ENCODE data around the gene AFAP1.

Gene AFAP1

DNA sequence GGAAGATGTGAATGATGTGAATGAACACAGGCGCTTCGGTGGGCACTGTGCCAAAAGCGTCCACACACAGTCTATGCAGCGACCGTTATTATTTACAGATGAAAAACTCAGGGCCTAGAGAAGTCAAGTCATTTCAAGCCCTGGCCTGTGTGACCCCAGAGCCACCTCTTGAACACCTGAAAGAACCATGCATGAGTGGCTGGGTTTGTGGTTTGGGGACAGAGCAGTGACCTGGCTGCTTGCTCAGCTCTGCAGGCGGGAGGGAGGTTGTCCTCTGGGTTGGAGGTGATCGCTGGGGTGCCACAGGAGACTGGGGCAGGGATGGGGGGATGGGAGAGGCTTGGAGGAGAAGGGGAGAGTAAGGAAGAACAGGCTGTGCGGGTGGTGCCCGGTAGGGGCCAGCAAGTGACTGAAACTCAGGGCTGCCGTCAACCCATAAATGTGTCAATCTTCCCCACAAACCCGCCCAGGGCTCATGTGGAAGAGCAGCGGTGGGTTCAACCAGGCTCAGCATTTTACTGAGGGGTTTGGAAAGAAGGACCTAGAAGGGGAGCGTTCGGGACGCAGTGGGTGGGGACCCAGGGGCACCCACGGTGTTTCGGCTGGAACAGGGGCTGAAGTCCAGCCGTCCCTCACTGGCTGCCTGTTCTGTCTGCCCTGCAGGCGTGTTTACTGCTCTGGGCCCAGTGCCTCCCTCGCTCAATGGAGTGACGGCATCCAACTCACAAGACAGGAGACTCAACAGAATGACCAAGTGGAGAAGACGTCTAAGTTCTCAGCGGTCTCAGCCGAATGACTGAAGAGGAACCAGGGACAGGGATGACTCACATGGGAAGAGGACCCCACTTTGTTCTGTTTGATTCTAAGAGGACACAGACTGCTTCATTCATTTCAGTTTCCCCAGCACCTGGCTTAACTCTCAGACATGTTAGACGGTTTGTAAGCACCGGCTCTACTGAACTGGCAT is 167.8 kb downstream of the AFAP1 start:
- DNase-seq (ENCODE audit: low spot score) (no peak), FAIRE-seq (no peak)

DNA sequence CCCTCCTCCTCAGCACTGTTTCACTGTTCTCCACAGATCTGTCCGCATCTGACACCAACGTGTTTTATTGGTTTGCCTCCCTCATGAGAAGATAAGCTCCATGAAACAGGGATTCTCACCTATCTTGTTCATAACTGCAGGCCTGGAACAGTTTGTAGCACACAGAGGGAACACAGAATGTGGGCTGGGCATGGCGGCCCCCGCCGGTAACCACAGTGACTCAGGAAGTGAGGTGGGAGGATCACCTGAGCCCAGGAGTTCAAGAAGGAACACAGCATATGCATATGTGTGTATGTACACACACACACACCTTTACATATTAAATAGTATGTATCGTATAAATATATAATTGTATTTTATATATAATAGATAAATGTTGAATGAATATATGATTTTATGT is 168.6 kb downstream of the AFAP1 start:
- DNase-seq (ENCODE audit: low spot score): no peak
- no peak for FAIRE-seq

DNA sequence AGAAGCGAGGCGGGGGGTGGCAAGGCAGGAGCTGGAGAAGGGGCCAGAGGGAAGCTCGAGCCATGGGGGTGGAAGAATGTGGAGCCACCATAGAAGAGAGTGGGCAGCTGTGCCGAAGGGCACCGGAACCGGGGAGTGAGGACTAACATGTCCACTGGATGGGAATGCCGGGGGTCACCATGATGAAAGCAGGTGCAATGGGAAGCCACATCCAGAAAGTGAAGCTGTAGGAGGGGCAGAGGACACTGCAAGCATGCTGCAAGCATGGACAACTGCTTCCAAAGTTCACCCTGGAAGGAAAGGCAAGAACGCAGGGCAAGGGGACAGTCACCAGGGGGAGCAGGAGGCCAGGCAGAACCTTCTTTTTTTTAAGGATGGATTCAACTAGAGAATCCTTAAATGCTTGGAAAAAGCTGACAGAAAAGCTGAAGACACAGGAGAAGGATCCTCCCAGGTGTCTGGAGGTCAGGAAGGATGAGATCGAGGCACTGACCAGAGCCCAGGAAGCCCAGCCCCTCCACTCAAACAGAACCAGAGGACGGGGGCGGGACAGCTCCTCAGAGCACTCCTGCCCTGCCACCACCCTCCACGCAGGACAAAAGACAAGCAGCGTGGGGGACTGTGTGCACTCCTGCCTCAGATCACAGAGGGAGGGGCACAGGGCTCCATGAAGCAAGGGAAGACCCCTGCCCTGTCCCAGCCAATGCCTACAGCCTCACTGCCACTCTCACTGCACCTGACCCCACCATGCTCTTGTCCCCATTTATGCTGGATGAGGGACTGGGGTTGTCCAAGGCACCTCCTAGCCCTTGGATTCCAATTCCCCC is 169.2 kb downstream of the AFAP1 start:
- FAIRE-seq (no peak), DNase-seq (ENCODE audit: low spot score) (peak; percentile 11)

DNA sequence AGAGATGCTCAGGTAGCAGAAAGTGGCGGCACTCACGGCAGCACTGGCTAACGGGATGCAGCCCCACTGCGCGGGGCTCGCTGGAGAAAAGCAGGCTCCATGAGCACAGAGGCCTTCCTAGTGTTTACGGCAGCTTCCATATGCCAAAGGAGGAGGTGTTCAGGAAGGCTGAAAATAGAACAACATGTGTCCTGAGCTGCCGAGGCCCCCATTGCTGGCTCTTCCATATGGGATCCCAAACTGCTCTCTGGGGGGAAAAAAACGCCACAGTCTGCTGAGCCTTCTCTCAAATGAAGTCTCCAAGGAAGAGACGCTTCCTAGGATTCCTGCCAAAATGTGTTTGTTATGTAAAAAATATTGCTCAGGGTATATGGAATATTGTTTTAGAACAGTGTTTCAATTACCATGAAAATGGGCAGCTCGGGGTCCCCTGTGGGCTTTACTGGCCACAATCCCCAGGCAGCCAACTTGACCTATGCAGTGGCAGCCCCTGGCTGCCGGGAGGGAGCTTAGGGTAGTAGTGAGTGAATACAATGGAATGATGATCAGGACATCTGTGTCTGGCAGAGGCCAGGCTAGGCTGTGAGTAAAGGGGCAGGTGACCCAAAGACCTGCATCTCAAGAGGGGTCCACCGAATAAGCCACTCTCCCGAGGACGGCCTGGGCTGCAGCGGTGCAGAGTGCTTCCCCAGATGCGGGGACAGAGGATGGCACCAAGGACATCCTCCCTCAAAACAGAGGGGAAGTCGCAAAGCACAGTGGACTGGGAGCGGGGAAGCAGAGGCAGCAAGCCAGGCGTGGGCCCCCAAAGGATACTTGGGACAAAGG is 170.1 kb downstream of the AFAP1 start:
- no peak for DNase-seq (ENCODE audit: low spot score)
- FAIRE-seq: no peak

DNA sequence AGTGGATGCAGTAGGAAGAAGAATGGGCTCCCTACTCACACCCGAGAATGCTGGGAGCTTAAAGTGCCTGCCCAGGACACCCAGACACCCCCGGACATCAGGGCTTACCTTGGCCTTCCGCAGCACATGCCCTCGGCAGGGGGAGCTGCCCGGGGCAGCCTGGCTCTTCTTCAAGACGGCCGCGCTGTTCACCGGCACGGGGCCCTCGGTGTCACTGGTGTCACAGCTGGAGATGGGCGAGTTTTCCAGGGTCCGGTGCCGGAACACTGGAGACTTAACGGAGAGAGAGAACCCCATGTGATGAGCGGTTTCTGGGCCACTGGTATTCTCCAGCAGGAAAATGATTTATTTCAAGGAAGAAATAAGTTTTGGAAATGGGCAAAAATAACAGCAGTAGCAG is 170.9 kb downstream of the AFAP1 start:
- DNase-seq (ENCODE audit: low spot score) (no peak), FAIRE-seq (no peak)

DNA sequence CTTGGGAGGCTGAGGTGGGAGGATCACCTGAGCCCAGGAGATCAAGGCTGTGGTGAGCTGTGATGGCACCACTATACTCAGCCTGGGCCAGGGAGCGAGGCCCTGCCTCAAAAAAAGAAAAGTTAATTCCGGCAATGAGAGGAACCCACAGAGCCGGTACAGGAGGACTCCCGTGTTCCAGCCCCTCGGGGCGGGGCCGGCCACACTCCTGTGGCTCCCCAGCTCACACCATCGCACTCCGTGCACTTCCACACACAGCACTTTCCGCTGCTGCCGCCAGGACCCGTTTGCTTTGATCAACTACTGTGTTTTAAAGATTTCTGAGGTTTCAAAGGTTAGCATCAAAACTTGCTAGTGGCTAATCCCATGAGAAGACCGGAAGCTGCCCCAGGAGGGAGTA is 171.7 kb downstream of the AFAP1 start:
- DNase-seq (ENCODE audit: low spot score): no peak

DNA sequence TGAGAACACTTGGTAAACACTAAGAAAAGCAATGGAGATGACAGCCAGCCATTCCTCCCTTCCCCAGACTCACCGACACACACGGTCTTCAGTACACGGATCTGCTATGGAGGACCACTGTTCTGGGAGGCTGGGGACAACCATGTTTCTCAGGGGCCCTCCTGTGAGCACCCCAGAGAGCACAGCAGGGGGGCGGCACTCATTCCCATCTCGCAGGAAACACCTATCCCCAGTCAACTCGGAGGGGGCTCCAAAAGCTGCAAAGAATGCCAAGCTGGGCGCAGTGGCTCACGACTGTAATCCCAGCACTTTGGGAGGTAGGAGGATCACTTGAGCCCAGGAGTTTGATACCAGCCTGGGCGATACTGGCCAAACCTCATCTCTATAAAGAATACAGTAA is 172.1 kb downstream of the AFAP1 start:
- DNase-seq (ENCODE audit: low spot score) (no peak), FAIRE-seq (no peak)

More for the DNA sequence above, 171.7 kb downstream of the AFAP1 start:
- no peak for FAIRE-seq

DNA sequence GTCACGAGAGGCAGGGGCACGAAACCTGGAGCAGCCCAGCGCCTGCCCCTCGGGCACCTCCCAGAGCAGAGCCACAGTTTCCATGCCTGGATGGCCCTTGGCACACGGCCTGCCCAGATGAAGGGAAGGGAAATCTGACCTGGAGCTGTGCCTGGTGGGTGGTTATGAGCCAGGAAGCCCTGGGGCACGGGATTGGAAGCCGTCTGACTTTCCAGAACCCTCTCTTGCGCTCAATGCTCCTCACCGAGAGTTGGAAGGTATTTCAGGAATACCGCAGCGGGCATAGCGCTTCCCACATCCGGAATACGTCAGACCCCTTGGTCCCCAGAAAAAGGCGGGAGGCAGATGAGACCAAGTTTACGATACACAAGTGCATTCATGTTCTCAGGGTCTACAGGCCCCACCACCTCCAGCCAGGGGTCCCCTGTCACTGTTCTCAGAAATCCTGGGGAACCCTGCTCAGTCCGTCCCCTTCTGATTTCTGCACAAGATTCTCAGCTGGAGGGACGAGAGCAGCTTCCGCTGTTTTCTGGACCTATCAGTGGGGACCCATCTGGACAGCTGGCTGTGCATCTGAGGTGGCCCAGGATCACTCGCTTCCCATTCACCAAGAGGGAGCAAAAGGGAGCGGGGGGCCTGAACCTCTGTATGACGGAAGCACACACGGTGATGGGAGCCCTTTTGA is 172.9 kb downstream of the AFAP1 start:
- FAIRE-seq (no peak), DNase-seq (ENCODE audit: low spot score) (no peak)

DNA sequence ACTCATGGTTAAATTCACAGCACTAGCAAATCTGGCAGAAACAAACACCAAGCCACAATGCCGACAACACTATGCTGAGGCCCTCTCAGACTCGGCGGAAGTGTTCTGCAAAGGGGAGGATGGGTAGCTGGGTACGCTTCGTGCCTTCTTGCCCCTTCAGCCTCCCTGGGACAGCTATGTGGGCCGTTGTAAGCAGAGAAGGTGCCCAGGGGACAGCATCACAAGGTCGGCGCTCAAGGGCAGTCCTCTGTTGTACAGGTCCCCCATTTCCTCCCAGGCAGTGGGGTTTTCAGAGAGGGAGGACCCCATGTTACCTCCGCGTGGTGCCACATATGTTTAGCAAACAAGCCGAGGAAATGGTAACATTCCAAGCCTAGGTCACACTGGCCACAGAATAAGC is 173.6 kb downstream of the AFAP1 start:
- no peak for FAIRE-seq

DNA sequence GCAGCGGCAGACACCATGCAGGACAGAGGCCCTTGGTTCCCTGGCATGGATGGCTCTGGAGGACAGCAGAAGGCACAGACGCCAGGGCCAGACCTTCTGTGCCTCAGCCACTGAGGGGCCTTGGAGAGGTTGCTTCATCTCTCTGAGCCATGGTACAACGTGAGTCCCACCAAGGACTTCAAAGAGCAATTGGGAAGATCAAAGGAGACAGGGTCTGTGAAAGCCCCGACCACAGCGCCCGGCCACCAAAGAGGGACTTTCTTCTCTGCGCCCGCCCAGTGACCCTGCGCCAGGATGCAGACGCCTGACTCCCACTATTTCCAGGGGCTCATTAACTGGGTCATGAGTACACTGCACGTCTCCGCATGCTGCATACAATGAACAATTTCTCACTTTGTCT is 174.0 kb downstream of the AFAP1 start:
- DNase-seq (ENCODE audit: low spot score) (no peak), FAIRE-seq (no peak)

More for the DNA sequence above, 173.6 kb downstream of the AFAP1 start:
- DNase-seq (ENCODE audit: low spot score): no peak

DNA sequence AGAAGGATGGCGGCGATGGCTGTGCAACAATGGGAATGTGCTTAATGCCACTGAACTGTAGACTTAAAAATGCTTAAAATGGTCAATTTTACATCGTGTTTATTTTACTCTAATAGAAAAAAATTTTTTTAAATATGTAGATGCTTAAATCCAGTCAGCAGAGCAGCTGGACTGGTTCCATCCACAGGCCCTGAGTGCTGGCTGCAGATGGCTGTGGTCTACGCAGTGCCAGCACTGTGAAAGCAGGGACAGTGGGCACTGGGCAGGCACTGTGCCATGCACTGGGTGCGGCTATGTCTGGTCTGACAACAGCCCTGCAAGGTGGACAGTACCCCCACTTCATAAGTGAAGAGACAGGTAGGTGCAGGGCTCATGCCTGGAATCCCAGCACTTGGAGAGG is 175.2 kb downstream of the AFAP1 start:
- no peak for FAIRE-seq
- no peak for DNase-seq (ENCODE audit: low spot score)

DNA sequence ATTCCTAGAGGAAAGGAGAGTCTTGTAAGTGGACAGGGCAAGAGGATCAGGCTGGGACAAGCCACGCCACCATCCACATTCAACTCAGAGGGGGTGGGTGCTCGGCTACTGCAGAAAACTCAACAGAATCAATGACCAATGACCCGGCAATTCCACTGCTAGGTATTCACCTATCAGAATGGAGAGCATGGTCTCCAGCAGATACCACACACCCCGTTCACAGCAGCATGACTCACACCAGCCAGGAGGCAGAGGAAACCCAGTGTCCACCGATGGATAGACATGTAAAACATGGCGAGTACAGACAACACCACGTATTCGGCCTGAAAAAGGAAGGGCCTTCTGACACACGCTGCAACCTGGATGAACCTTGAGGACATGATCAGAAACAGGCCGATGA is 175.9 kb downstream of the AFAP1 start:
- DNase-seq (ENCODE audit: low spot score) (no peak), FAIRE-seq (no peak)

DNA sequence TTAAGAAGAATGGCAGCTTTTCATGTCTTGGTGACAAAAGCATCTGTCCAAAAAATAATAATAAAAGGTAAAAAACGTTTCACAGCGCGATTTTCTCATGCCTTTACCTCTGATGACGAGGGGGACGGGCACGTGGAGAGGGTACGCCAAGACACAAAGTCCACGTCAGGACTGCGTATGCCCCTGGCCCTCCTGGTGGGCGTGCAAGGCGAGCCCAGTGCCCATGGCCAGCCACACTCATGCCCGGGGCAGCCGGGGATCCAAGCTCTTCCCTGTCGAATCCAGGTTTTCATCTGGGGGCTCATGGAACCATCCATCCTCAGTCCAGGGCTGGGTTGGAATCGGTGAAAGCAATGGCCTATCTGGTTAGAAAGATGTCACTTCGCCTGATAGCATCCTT is 176.6 kb downstream of the AFAP1 start:
- no peak for DNase-seq (ENCODE audit: low spot score)
- no peak for FAIRE-seq

DNA sequence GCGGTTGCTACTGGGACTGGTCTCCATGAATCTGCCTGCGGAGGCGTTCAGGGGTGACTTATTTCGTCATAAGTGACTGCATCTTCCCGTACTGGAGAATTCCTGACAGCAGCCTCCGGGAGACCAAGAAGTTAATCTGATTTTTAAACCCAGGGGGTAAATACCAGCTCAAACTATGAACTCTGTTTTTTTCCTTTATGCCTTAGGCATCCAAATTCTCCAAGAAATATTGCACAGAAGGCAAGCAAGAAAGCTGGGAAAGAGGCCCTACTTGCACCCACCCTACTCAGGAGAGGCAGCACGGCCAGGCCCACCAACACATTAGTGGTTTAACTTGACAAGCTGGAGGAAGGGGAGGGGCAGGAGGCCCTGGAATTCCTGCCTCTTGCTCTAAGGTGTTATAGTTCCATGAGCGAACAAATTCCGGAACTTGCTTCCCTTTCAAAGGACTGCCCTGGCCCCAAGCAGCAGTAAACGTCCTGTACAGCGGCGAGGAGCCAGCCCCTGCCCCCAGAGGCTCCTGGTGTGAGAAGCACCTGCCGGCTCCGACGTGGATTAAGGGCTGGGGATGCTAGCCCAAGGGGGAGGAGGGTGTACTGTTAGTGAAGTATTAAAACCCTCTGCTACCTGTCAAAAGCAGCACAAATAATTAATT is 177.2 kb downstream of the AFAP1 start:
- FAIRE-seq: no peak
- no peak for DNase-seq (ENCODE audit: low spot score)

DNA sequence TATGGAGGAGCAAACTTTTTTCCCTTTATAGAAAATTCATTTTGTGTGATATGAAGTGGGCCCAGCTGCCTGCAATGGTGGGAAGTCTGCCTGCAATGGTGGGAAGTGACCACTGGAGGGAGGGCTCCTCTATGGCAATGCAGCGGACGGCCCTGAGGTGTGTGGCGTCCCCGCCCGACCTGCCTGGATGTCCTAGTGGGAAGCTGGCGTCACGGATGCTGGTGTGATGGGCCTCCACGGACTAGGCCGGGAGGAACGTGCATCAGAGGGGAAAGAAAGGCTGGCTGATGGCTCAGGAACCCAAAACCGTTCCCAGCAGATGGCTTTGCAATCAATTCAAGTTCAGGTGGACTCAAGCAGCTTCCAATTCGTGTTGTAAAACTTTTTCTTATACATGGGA is 177.9 kb downstream of the AFAP1 start:
- DNase-seq (ENCODE audit: low spot score) (peak; percentile 65), FAIRE-seq (no peak)

DNA sequence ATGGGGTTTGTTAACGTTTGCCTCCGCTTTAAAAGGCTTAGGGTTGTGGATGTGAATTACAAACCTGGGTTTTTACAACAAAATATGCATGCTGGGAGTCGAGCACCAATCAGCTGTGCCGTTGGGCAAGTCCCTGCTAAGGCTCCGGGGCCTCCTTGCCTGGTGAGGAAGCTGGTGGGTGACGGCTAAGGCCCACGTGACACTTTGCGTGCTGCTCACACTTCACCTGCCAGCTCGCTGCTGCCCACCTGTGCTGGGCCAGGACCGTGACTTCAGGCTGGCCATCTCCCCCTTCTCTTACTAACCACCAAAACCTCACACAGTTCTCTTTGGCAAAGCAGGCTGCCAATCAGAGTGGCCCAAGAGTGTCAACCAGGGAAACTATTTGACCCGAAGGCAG is 178.3 kb downstream of the AFAP1 start:
- DNase-seq (ENCODE audit: low spot score): no peak
- FAIRE-seq: no peak

DNA sequence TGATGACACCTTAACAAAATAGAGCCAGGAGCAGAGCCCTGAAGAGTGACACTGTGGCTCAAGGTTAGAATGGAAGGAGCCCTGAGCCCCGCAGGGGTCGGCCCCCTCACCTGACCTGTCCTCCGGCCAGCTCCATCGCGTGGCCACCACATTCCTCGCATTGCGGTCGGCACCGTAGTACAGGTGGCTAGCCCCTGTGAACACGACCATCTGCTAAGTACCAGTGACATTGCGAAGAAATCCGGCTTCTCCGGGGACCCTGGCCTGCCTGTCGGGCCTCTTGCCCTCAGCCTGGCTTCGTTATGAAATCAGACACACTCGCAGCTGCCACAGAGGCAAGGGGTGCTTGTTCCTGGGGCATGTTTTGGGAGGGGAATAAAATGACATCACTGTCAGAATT is 179.0 kb downstream of the AFAP1 start:
- DNase-seq (ENCODE audit: low spot score) (no peak), FAIRE-seq (no peak)

DNA sequence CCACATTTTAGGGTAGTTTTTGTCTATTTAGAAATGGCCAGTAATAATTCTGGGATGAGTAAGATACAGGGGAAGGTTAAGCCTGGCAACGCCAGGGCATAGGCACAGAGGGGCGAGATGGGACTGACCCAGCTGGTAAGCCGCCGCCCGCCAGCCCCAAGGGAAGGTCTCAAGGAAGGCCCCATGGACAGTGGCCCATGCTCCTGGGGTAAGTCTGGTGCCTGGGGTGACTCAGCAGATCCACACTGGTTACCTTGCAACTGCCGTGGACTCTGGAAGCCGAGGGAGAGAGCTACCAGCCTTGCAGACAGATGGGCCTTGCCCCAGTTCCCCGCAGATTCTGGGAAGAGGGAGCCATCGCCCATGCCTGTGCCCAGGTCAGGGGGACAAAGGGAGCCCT is 179.4 kb downstream of the AFAP1 start:
- DNase-seq (ENCODE audit: low spot score) (no peak), FAIRE-seq (no peak)

DNA sequence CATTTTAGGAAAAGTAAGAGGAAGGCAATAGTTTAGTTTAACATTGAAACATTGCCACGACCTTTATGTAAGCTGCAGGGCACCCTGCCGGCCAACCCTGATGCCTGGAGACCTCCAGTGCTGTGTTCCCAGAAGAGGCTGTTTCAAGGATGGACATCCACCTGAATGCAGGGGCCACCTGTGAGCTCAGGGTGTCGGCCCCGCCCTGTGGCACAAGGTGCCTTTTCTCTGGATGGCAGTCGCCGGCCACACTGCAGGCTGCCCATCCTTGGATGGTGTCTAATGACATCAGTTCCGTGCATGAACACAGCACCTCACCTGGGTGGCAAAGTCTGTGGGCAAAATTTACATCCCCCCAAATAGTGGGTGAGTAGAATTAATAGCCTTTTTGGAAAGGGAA is 180.0 kb downstream of the AFAP1 start:
- FAIRE-seq: no peak
- DNase-seq (ENCODE audit: low spot score): no peak

DNA sequence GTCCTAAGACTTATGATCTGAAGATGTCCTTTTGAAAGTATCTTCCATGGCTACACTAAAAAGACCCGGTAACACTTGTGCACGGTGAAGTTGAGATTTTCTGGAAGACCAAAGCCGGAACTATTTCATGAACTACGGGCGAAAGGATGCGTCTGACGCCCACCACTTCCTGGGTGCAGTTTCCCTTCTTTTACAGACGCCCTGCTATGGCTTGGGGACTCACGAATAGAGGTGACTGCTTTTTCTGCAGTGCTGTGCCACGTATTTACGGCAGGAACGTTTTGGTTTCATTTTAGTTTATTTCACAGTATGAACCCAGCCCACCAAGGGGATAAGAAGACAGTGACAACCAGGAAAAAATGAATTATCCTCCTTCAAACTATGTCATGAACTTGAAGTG is 180.4 kb downstream of the AFAP1 start:
- no peak for DNase-seq (ENCODE audit: low spot score)
- no peak for FAIRE-seq
